Mesendoderm (in vitro differentiated cells): Measurements from ENCODE around the gene IQCE.

ENCODE experiments used
- DNase-seq: peaks from one replicate; pipeline ENCODE4 v3.0.0; 2013
- H2AK5ac ChIP-seq: 2 replicates; pipeline ENCODE4 v1.6.1; 2013; ENCODE audit warnings: low read length, inconsistent platforms
- H2BK120ac ChIP-seq: 2 replicates; pipeline ENCODE4 v1.6.1; 2013; ENCODE audit warnings: low read depth, mild to moderate bottlenecking, low read length, moderate library complexity, mixed read lengths
- H2BK15ac ChIP-seq: replicated peaks from 2 replicates; pipeline ENCODE4 v1.6.1; 2013; ENCODE audit warnings: low read depth, mild to moderate bottlenecking, moderate library complexity
- H2BK5ac ChIP-seq: 2 replicates; pipeline ENCODE4 v1.6.1; 2013; ENCODE audit warnings: low read length, inconsistent platforms
- H3K18ac ChIP-seq: 2 replicates; pipeline ENCODE4 v1.6.1; 2013; ENCODE audit warnings: mild to moderate bottlenecking, low read length, mixed read lengths
- H3K23ac ChIP-seq: one replicate; pipeline ENCODE4 v1.6.1; 2013; ENCODE audit warnings: low read length
- H3K27ac ChIP-seq: 2 replicates; pipeline ENCODE4 v1.5.1; 2013; ENCODE audit warnings: low read depth, mild to moderate bottlenecking, inconsistent platforms, low read length, moderate library complexity
- H3K27me3 ChIP-seq: 2 replicates; pipeline ENCODE4 v1.6.1; 2013; ENCODE audit warnings: low read length, control low read depth, mild to moderate bottlenecking, inconsistent platforms; ENCODE audit not compliant: insufficient read depth, poor library complexity
- H3K36me3 ChIP-seq: 2 replicates; pipeline ENCODE4 v1.6.1; 2013; ENCODE audit warnings: low read length, inconsistent platforms; ENCODE audit not compliant: control insufficient read depth, insufficient read depth
- H3K4ac ChIP-seq: one replicate; pipeline ENCODE4 v1.6.1; 2013; ENCODE audit warnings: low read depth, mild to moderate bottlenecking, low read length, moderate library complexity
- H3K4me1 ChIP-seq: 2 replicates; pipeline ENCODE4 v1.6.1; 2013; ENCODE audit warnings: low read depth, low read length, inconsistent platforms; ENCODE audit not compliant: control insufficient read depth
- H3K4me2 ChIP-seq: 2 replicates; pipeline ENCODE4 v1.6.1; 2013; ENCODE audit warnings: low read length
- H3K4me3 ChIP-seq: 2 replicates; pipeline ENCODE4 v1.5.1; 2013; ENCODE audit warnings: mild to moderate bottlenecking, low read length
- H3K56ac ChIP-seq: one replicate; pipeline ENCODE4 v1.6.1; 2013; ENCODE audit warnings: low read length
- H3K79me1 ChIP-seq: 2 replicates; pipeline ENCODE4 v1.6.1; 2013; ENCODE audit warnings: low read length, inconsistent platforms
- H3K79me2 ChIP-seq: 2 replicates; pipeline ENCODE4 v1.6.1; 2013; ENCODE audit warnings: mild to moderate bottlenecking, low read length; ENCODE audit not compliant: control insufficient read depth, insufficient read depth
- H3K9ac ChIP-seq: 2 replicates; pipeline ENCODE4 v1.6.1; 2013; ENCODE audit warnings: low read length, inconsistent platforms
- H4K5ac ChIP-seq: one replicate; pipeline ENCODE4 v1.6.1; 2013; ENCODE audit warnings: low read length
- H4K8ac ChIP-seq: one replicate; pipeline ENCODE4 v1.6.1; 2013; ENCODE audit warnings: low read depth, mild to moderate bottlenecking, control low read depth, low read length, moderate library complexity
- WGBS: extraction: QIAGEN DNeasy Blood & Tissue Kit; methylation state at CpG from one replicate; pipeline ENCODE4 v1.1.7; 2013; ENCODE audit warnings: low lambda C conversion rate, missing lambda C conversion rate; ENCODE audit not compliant: insufficient coverage; ENCODE audit errors: extremely low coverage; 5-methylcytosine and 5-hydroxymethylcytosine counted together

IQCE gene

DNA sequence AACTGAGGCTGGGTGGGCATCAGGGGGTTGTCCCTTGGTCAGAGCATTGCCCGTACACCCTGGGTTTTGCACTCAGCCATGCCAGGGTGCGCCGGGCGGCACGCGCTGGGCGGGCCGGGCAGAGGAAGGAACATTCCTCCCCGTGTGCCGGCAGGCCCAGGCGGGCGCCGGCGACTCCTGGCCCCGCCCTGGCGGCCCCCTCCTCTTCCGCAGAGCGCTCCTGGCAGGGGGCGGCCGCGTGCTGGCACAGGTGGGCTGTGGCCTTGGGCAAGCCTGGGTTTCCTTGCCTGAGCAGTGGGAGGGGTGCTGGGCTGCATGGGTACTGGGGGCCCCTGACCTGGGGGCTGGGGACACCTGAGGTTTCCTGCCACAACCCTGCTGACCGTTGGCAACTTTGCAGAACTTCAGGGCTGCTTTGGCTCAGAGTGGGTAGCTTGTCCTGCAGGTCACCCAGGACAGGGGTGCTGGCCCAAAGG, 35.3 kb upstream of the IQCE start:
- peak overlapping the region; percentile 43 for H3K4ac ChIP-seq
- no peak overlapping the region for H2BK5ac ChIP-seq
- no peak overlapping the region for H4K5ac ChIP-seq
- no peaks in the 10 kb centered on the region for H3K36me3 ChIP-seq
- H3K56ac ChIP-seq, result peak overlapping the region; percentile 74
- H3K9ac ChIP-seq, result peak overlapping the region; percentile 47
- peak; percentile 62 for DNase-seq
- no peak overlapping the region for H3K4me3 ChIP-seq
- peak overlapping the region; percentile 28 for H3K27ac ChIP-seq
- peak overlapping the region; percentile 10 for H3K4me2 ChIP-seq
- no peak overlapping the region for H4K8ac ChIP-seq
- H3K27me3 ChIP-seq, result peaks cover 9% of the 10 kb centered on the region
- H2BK15ac ChIP-seq, result no peak overlapping the region
- peak overlapping the region; percentile 15 for H3K23ac ChIP-seq
- no CpG with 5 or more reads among the region's 22 CpGs for WGBS
- no peak overlapping the region for H2BK120ac ChIP-seq
- peaks cover 3% of the 10 kb centered on the region for H3K4me1 ChIP-seq
- H3K79me1 ChIP-seq, result no peaks in the 10 kb centered on the region
- no peak overlapping the region for H2AK5ac ChIP-seq
- H3K18ac ChIP-seq, result no peak overlapping the region
- H3K79me2 ChIP-seq, result no peaks in the 10 kb centered on the region

DNA sequence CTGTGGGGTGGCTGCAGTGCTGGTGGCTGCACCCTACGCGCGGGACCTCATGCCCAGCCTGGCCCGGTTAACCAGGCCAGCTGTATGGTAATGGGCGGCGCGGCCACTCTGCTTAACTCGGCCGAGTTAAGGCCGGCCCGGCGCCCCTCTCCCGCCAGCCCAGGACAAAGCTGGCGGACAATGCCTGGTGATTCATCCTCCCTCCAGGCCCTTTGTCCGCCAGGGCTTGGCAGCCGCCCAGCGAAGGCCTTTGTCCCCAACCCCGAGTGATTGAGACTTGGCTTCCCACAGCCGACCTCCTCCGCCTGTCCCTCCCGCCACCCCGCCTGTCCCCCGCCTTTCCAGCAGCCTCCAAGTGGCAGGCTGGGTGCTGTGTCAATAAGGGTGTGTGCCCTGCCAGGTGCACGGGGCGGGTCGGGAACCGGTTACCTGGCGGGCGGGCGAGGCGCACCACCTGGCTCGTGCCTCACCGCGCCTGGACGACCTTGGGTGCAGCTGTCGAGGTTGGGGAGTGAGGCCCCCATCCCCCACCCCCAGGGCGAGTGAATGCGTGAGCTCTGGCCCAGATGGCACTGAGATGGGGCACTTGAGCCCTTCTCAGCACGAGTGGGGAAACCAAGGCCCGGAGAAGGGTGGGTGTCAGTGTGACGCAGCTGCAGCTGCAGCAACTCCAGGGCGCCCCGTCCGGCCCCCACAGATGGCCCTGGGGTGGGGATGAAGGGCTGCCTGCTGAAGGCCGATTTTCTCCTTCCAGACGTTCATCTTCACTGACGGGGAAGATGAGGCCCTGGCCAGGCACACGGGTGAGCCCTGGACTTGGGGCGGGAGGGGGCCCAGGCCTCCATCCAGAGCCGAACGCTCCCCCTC, 34.6 kb upstream of the IQCE start:
- no peak overlapping the region for H3K4me2 ChIP-seq
- no CpG with 5 or more reads among the region's 51 CpGs for WGBS
- H3K23ac ChIP-seq, result peak overlapping the region; percentile 15
- peak overlapping the region; percentile 28 for H3K27ac ChIP-seq
- H4K5ac ChIP-seq, result no peak overlapping the region
- peak; percentile 59 for DNase-seq
- H3K79me1 ChIP-seq, result no peaks in the 10 kb centered on the region
- no peaks in the 10 kb centered on the region for H3K79me2 ChIP-seq
- no peak overlapping the region for H2AK5ac ChIP-seq
- H3K4me1 ChIP-seq, result peaks cover 3% of the 10 kb centered on the region
- no peaks in the 10 kb centered on the region for H3K36me3 ChIP-seq
- H3K4me3 ChIP-seq, result no peak overlapping the region
- H2BK120ac ChIP-seq, result no peak overlapping the region
- no peak overlapping the region for H3K18ac ChIP-seq
- H3K4ac ChIP-seq, result peak overlapping the region; percentile 43
- H4K8ac ChIP-seq, result no peak overlapping the region
- peaks cover 9% of the 10 kb centered on the region for H3K27me3 ChIP-seq
- H3K56ac ChIP-seq, result peak overlapping the region; percentile 64
- H2BK5ac ChIP-seq, result no peak overlapping the region
- H3K9ac ChIP-seq, result peak overlapping the region; percentile 33
- no peak overlapping the region for H2BK15ac ChIP-seq

DNA sequence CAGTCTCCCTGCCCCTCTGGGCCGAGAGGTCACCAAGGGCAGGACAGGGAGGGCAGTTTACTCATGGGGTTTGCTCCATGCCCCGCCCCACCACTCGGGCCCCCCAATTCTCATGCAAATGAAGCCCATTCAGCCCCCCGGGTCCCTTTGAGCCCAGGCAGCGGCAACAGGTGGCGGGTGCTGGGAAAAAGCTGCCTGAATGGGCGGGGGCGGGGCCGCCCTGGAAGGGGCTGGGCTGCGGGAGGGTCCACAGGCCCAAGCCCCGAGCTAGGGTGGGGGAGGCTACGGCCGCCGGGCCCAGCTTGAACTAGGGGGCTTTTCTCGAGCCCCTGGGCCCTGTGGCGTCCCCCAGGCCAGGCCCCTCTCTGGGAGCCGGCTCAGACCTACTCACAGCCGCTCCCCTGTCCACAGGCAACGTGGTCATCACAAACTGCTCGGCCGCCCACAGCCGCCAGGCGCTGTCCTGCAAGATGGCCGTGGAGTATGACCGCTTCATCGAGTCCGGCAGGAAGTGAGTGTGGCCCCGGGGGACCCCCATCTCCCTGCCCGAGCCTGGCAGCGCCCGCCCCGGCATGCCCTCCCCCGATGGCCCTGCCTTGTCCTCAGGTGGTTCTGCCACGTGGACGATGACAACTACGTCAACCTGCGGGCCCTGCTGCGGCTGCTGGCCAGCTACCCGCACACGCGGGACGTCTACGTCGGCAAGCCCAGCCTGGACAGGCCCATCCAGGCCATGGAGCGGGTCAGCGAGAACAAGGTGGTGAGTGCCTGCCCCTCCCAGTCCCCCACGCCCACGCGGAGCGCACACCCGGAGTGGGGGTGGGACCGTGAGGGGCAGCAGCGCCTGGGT, 33.7 kb upstream of the IQCE start:
- H3K4me3 ChIP-seq, result no peak overlapping the region
- H2AK5ac ChIP-seq, result no peak overlapping the region
- no peak overlapping the region for H3K18ac ChIP-seq
- no peaks in the 10 kb centered on the region for H3K79me1 ChIP-seq
- no peak overlapping the region for H3K4ac ChIP-seq
- H3K23ac ChIP-seq, result no peak overlapping the region
- no peak overlapping the region for H3K4me2 ChIP-seq
- H4K5ac ChIP-seq, result no peak overlapping the region
- H2BK120ac ChIP-seq, result no peak overlapping the region
- no peak for DNase-seq
- peaks cover 3% of the 10 kb centered on the region for H3K4me1 ChIP-seq
- H2BK5ac ChIP-seq, result no peak overlapping the region
- WGBS, result no CpG with 5 or more reads among the region's 53 CpGs
- no peak overlapping the region for H3K9ac ChIP-seq
- H2BK15ac ChIP-seq, result no peak overlapping the region
- no peaks in the 10 kb centered on the region for H3K79me2 ChIP-seq
- peaks cover 9% of the 10 kb centered on the region for H3K27me3 ChIP-seq
- H3K36me3 ChIP-seq, result no peaks in the 10 kb centered on the region
- H3K56ac ChIP-seq, result peak overlapping the region; percentile 15
- H3K27ac ChIP-seq, result no peak overlapping the region
- H4K8ac ChIP-seq, result no peak overlapping the region

DNA sequence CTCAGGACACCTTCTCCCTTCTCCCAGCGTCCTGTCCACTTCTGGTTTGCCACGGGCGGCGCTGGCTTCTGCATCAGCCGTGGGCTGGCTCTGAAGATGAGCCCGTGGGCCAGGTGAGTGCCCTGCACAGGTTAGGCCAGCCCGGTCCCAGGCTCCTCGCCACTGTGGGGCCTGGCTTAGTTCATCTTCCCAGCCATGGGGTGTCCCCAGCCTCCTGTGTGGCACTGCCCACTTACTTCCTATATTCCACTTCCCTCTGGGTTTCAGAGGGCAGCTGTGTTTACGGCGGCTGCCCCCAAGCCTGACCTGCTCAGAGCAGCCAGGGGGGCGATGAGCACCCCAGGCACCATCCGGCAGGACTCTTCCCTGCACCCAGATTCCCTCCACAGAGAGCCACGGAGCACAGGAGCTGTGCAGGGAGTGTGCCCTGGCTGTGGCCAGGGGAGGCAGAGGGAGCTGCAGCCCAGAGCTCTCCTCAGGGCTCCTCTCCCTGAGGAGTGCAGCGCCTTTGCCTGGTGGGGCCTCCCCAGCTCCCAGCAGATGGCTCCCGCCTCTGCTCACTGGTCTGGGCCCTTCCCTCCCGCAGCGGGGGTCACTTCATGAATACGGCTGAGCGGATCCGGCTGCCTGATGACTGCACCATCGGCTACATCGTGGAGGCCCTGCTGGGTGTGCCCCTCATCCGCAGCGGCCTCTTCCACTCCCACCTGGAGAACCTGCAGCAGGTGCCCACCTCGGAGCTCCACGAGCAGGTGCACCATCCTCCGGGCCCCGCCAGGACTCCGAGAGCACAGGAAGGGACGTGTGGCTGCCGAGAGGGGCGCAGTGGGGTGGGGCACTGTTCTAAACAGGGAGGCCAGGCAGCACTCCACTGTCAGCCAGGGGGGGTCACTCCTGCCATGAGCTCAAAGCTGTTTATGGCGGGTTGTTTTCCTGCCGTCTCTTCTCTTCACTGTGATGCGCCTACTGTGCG, 32.8 kb upstream of the IQCE start:
- Histone ChIP-seq H3K27me3 (peaks cover 4% of the 10 kb centered on the region), H3K79me2 (no peaks in the 10 kb centered on the region), H3K4me3 (no peak overlapping the region), H3K56ac (no peak overlapping the region), H3K36me3 (no peaks in the 10 kb centered on the region), H3K4me1 (peaks cover 3% of the 10 kb centered on the region), H3K27ac (no peak overlapping the region), H2AK5ac (no peak overlapping the region), H3K79me1 (no peaks in the 10 kb centered on the region), H3K18ac (no peak overlapping the region), H3K23ac (no peak overlapping the region), H3K4me2 (no peak overlapping the region), H4K8ac (no peak overlapping the region), H3K9ac (no peak overlapping the region), H2BK5ac (no peak overlapping the region), H2BK15ac (no peak overlapping the region), H3K4ac (no peak overlapping the region), H4K5ac (no peak overlapping the region), H2BK120ac (no peak overlapping the region)
- DNase-seq, result no peak
- WGBS, result no CpG with 5 or more reads among the region's 36 CpGs
